Posterior cingulate gyrus (tissue), 11 donors: ENCODE measurements around the gene RASSF7.

ENCODE experiments used
- DNase-seq, 10 donors: peaks; one replicate each; pipeline versions ENCODE4 v3.0.0 to v3.0.0-alpha.2; 2020 to 2021; ENCODE audit warnings: mixed read lengths in 3 of 10
- intact Hi-C: fragments of 100-400 bp; cut with DNase I; formaldehyde crosslinking; loops from one replicate; pipeline ENCODE4 v1.15.1; 2023

The RASSF7 gene, protein sequence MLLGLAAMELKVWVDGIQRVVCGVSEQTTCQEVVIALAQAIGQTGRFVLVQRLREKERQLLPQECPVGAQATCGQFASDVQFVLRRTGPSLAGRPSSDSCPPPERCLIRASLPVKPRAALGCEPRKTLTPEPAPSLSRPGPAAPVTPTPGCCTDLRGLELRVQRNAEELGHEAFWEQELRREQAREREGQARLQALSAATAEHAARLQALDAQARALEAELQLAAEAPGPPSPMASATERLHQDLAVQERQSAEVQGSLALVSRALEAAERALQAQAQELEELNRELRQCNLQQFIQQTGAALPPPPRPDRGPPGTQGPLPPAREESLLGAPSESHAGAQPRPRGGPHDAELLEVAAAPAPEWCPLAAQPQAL

GRCh38 chr11:560305-561147 lies at the start of gene RASSF7, which contains the start of gene LMNTD2:
RASSF7 (plus strand) TSS chr11:560970; CDS start chr11:561769, 799 bp downstream.
LMNTD2 (minus strand) TSS chr11:560738; CDS start chr11:560716, 22 bp downstream.
- intact Hi-C loops = no loop called here
- peak; percentile 79 to 98 (median 90) for DNase-seq

DNA sequence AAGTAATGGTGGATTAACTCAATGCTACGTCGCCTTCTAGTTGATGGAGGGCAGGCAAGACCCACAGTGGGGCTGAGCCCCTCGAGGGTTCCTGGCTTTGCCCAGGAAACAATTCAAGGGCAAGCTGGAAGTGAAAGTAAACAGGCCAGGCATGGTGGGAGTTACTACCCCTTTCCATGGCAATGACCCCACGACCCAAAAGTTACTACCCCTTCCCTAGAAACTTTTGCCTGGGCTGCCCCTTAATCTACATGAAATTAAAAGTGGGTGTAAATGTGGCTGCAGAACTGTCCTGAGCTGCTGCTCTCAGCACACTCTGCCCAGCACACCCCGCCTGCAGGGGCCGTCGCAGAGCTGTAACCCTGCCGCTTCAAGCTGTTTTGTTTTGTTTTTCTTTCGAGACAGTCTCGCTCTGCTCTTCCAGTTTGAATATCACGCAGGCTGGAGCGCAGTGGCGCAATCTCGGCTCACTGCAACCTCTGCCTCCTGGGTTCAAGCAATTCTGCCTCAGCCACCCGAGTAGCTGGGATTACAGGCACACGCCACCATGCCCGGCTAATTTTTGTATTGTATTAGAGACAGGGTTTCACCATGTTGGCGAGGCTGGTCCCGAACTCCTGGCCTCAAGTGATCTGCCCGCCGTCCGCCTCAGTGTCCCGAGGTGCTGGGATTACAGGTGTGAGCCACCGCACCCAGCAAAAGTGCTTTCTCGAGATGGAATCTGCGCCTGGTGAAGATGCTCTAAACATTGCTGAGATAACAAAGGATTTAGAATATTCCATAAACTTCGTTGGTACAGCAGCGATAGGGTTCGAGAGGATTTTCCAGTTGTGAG lies 47.8 kb upstream of the RASSF7 start:
- DNase-seq = peak in 1 of 10 donors; percentile 52
- intact Hi-C loops = no loop called here

GRCh38 chr11:514606-515005 lies 46.2 kb upstream of the RASSF7 start:
- no peak for DNase-seq
- intact Hi-C loops = loop anchor here (5.0 kb wide), 1 partner anchor 67 kb away; no protein-coding TSS in a partner anchor

GRCh38 chr11:515131-515530 lies 45.6 kb upstream of the RASSF7 start:
- no peak for DNase-seq
- intact Hi-C loops = loop anchor here (5.0 kb wide), 1 partner anchor 68 kb away; no protein-coding TSS in a partner anchor

- DNase-seq = no peak
- intact Hi-C loops = loop anchor here (5.0 kb wide), 1 partner anchor 69 kb away; no protein-coding TSS in a partner anchor
Measured at GRCh38 chr11:516400-516799, 44.4 kb upstream of the RASSF7 start.

DNA sequence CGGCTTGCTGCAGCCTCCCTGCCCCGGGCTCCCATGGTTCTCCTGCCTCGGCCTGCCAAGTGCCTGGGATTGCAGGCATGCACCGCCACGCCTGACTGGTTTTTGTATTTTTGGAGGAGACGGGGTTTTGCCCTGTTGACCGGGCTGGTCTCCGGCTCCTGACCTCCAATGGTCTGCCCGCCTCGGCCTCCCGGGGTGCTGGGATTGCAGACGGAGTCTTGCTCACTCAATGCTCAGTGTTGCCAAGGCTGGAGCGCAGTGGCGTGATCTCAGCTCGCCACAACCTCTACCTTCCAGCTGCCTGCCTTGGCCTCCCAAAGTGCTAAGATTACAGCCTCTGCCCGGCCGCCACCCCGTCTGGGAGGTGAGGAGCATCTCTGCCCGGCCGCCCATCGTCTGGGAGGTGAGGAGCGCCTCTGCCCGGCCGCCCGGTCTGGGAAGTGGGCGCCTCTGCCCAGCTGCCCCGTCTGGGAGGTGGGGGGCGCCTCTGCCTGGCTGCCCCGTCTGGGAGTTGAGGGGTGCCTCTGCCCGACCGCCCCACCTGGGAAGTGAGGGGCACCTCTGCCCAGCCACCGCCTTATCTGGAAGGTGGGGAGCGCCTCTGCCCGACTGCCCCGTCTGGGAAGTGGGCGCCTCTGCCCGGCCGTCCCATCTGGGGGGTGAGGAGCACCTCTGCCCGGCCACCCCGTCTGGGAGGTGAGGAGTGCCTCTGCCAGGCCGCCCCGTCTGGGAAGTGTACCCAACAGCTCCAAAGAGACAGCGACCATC lies 43.7 kb upstream of the RASSF7 start:
- intact Hi-C loops = loop anchor here (5.0 kb wide), 1 partner anchor 70 kb away; no protein-coding TSS in a partner anchor
- DNase-seq = peak in 2 of 10 donors; percentile 68 to 84

- peak; percentile 54 to 96 (median 76) for DNase-seq
- intact Hi-C loops = loop anchor here (2.0 to 5.0 kb wide), 2 partner anchors 71 to 112 kb away; no protein-coding TSS in a partner anchor
Measured at GRCh38 chr11:518463-519202, 42.1 kb upstream of the RASSF7 start.

- peak in 1 of 10 donors; percentile 63 for DNase-seq
- intact Hi-C loops = no loop called here
Measured at GRCh38 chr11:520428-521176, 40.2 kb upstream of the RASSF7 start.

DNA sequence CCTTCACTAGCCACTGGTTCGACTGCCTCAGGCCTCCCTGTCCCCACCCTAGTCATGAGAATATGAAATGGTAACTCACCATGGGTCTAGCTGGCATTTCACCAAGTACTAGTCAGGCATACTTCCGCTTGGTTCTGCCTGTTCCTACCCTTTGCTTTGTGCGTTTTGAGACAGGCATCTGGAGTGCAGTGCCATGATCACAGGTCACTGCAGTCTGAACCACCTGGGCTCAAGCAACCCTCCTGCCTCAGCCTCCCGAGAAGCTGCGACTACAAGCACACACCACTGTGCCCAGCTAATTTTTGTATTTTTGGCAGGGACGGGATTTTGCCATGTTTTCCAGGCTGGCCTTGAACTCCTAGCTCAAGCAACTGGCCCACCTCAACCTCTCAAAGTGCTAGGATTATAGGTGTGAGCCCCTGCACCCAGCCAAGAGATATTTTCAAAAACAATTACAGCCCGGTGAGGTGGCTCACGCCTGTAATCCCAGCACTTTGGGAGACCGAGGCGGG lies 39.5 kb upstream of the RASSF7 start:
- intact Hi-C loops = no loop called here
- no peak for DNase-seq

GRCh38 chr11:526192-526591 lies 34.6 kb upstream of the RASSF7 start:
- intact Hi-C loops = no loop called here
- peak in 1 of 10 donors; percentile 58 for DNase-seq

DNA sequence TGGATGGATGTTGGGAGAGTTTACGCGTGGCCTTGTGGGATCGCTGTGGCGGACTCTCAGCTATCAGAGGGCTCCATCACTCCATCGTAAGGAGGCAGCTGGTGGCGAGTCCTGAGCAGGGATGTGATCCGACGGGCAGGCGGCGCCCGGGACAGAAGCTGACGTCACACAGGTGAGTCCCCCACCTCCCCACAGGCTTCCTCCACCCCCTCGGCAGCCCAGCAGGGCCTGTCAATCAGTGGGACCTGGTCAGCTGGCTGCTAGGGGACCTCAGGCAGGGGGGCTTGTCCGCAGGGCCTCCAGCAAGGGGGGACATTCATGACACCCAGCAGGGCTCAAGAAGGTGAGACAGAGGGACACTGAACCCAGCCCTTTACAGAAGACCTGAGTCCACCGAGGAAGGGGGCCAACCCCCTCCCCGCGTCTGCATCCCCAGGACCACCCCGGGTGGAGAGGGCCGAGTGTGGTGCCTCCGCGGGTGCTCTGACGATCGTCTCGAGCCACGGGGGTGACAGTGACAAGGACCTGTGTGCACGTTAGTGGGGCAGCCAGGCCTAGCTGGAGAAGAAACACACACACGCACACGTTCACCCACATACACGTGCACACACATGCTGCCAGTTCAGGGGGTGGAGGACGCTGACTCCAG lies 32.5 kb upstream of the RASSF7 start:
- DNase-seq = peak in 1 of 10 donors; percentile 61
- intact Hi-C loops = no loop called here

GRCh38 chr11:528815-529727 lies 31.7 kb upstream of the RASSF7 start:
- intact Hi-C loops = no loop called here
- peak in 1 of 10 donors; percentile 58 for DNase-seq

DNA sequence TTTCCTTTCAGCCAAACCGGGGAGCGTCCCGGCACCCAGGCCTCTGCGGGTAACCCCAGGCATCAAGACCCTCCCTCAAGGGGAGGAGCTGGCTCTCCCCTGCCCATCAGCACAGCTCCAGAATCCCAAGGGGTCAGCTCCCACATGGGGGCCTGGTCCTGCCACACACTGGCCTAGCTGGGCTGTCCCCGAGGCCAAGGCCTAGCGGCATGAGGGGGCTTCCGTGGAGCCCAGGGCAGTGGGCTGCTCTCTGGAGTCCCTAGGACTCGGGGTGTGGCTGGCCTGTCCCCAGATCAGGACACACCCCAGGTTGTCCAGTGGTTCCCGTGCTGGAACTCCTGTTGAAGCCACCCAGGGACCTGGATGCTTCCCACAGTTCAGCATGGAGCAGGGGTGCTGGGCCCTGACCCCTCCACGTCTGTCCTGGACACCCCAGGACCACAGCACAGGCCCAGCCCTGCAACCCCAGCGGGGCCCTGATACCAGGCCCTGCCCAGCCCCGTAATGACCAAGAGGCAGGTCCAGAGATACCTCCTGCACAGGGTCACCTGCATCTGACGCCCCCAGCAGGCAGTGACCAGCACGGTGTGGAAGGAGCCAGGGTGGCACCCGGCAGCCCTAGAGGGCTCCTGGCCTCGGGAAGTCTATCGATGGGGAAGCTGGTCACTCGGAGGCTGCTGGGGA lies 30.9 kb upstream of the RASSF7 start:
- intact Hi-C loops = no loop called here
- peak in 2 of 10 donors; percentile 58 to 77 for DNase-seq

DNA sequence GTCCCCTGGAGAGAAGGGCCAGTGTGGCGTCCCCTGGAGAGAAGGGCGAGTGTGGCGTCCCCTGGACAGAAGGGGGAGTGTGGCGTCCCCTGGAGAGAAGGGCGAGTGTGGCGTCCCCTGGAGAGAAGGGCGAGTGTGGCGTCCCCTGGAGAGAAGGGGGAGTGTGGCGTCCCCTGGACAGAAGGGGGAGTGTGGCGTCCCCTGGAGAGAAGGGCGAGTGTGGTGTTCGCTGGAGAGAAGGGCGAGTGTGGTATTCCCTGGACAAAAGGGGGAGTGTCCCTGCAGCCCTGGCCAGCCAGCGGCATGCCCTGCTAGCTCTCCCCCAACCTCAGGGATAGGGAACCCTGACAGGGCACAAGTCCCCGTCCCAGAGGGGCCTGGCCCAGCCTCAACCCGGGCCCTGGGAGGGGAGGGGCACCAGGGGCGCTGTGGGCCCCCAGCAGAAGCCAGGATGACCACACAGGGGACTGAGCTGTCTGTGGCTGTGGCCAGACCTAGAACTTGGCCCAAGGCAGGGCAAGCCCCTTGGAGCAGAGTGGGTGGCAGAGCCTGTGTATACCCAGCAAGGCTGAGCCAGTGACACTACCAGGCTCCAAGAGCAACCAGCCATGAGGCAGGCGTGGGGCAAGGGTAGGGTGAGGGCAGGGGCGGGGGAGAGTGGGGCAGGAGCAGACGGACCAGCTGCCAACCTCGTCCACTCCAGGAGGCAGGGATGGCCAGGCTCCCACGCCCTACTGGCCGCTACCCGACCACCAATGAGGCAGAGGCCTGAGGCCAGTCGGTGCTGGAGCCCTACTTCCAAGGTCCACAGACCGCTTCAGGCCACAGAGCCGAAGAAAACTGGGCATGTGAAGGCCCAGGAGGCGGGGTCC lies 29.6 kb upstream of the RASSF7 start:
- intact Hi-C loops = no loop called here

More for the DNA sequence above, 29.6 kb upstream of the RASSF7 start:
- DNase-seq = peak in 1 of 10 donors; percentile 64
